K562 (cell line): ENCODE measurements around the gene SIRT3.

Experiments
- E2F1 ChIP-seq: sonication (generic); formaldehyde crosslinking; IDR thresholded peaks from 2 replicates; pipeline ENCODE4 v1.8.1; 2023; ENCODE audit warnings: mild to moderate bottlenecking, missing genetic modification reagents, moderate library complexity
- TAF1 ChIP-seq: IDR thresholded peaks from 2 replicates; pipeline ENCODE4 v1.6.1; 2011; ENCODE audit warnings: mild to moderate bottlenecking, low read length, moderate library complexity; ENCODE audit not compliant: insufficient read depth, control insufficient read depth, severe bottlenecking; ENCODE audit errors: extremely low read depth
- TAF15 ChIP-seq: fragments of 200-400 bp; formaldehyde crosslinking; IDR thresholded peaks from 2 replicates; pipeline ENCODE4 v1.6.1; 2017; ENCODE audit warnings: mild to moderate bottlenecking, low read depth, low read length, moderate library complexity
- TF ChIP-seq, protein P1 (sequence below), 3 experiments: IDR thresholded peaks in 2 of 3; conservative IDR thresholded peaks in 1 of 3; 2 replicates each; pipeline ENCODE4 v1.5.1; 2011 to 2012; ENCODE audit warnings: low read length in 3 of 3, mild to moderate bottlenecking in 3 of 3, control low read depth in 2 of 3, improper control_type of control experiment in 1 of 3, inconsistent platforms in 1 of 3, low read depth in 1 of 3, mixed read lengths in 1 of 3, moderate library complexity in 1 of 3; ENCODE audit not compliant: insufficient read depth in 2 of 3
- TF ChIP-seq, protein P2 (sequence below), 2 experiments: fragments of 450-650 bp; formaldehyde crosslinking in 1 of 2; IDR thresholded peaks; 2 replicates each; pipeline versions ENCODE4 v1.4.0 to v1.6.1; 2014 to 2020; ENCODE audit warnings: mild to moderate bottlenecking in 2 of 2, borderline replicate concordance in 1 of 2, low read depth in 1 of 2

GRCh38 chr11:199004-199581 is 37.0 kb downstream of the SIRT3 start:
- TF ChIP-seq TAF1: no peak
- TF ChIP-seq, protein P1, sequence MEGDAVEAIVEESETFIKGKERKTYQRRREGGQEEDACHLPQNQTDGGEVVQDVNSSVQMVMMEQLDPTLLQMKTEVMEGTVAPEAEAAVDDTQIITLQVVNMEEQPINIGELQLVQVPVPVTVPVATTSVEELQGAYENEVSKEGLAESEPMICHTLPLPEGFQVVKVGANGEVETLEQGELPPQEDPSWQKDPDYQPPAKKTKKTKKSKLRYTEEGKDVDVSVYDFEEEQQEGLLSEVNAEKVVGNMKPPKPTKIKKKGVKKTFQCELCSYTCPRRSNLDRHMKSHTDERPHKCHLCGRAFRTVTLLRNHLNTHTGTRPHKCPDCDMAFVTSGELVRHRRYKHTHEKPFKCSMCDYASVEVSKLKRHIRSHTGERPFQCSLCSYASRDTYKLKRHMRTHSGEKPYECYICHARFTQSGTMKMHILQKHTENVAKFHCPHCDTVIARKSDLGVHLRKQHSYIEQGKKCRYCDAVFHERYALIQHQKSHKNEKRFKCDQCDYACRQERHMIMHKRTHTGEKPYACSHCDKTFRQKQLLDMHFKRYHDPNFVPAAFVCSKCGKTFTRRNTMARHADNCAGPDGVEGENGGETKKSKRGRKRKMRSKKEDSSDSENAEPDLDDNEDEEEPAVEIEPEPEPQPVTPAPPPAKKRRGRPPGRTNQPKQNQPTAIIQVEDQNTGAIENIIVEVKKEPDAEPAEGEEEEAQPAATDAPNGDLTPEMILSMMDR (IDR thresholded peaks at IDR 0.05 in 2 of 3, conservative IDR thresholded peaks at IDR 0.05 in 1 of 3; ENCODE audit: insufficient read depth in 2 of 3, low read depth in 1 of 3, low read length in 3 of 3): no peak
- TF ChIP-seq, protein P2, sequence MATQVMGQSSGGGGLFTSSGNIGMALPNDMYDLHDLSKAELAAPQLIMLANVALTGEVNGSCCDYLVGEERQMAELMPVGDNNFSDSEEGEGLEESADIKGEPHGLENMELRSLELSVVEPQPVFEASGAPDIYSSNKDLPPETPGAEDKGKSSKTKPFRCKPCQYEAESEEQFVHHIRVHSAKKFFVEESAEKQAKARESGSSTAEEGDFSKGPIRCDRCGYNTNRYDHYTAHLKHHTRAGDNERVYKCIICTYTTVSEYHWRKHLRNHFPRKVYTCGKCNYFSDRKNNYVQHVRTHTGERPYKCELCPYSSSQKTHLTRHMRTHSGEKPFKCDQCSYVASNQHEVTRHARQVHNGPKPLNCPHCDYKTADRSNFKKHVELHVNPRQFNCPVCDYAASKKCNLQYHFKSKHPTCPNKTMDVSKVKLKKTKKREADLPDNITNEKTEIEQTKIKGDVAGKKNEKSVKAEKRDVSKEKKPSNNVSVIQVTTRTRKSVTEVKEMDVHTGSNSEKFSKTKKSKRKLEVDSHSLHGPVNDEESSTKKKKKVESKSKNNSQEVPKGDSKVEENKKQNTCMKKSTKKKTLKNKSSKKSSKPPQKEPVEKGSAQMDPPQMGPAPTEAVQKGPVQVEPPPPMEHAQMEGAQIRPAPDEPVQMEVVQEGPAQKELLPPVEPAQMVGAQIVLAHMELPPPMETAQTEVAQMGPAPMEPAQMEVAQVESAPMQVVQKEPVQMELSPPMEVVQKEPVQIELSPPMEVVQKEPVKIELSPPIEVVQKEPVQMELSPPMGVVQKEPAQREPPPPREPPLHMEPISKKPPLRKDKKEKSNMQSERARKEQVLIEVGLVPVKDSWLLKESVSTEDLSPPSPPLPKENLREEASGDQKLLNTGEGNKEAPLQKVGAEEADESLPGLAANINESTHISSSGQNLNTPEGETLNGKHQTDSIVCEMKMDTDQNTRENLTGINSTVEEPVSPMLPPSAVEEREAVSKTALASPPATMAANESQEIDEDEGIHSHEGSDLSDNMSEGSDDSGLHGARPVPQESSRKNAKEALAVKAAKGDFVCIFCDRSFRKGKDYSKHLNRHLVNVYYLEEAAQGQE (IDR thresholded peaks at IDR 0.05; ENCODE audit: borderline replicate concordance): no peak
- TF ChIP-seq, protein P2 (CRISPR knock-in tag; IDR thresholded peaks at IDR 0.05; ENCODE audit: low read depth): no peak
- TF ChIP-seq TAF15: no peak
- no peak for TF ChIP-seq E2F1 (CRISPR knock-in tag)
